ENCODE measurements around the gene CDK14. TPM values are rescaled to one million over a fixed set of nuclear protein-coding genes. Genes with fewer than 3 reads are reported as not detected.

CDK14 gene
- total and polyA plus RNA-seq, 10 of the 15 experiments (the other 5 are each of a cell fraction or from before 2014, with no cell fraction given): 6.5 to 61.3 (median 24.2) TPM

- intact Hi-C loops (cut with micrococcal nuclease; ENCODE audit: unreplicated experiment): no loop called here
- POLR2A ChIA-PET: no interaction called here
- TF ChIP-seq SP1 (IDR thresholded peaks at IDR 0.05; ENCODE audit: low read depth, low read length) (no peak), TARDBP (IDR thresholded peaks at IDR 0.05; ENCODE audit: borderline replicate concordance) (no peak), DPF2 (IDR thresholded peaks at IDR 0.05) (no peak), IKZF1 (conservative IDR thresholded peaks at IDR 0.05) (no peak), CREB1 (IDR thresholded peaks at IDR 0.05; ENCODE audit: low read depth) (no peak), E4F1 (IDR thresholded peaks at IDR 0.05; ENCODE audit: borderline replicate concordance, partially characterized antibody) (no peak), LARP7 (IDR thresholded peaks at IDR 0.05) (no peak), FOS (IDR thresholded peaks at IDR 0.05; ENCODE audit: borderline replicate concordance, extremely low read depth, insufficient read length) (no peak), STAT1 (conservative IDR thresholded peaks at IDR 0.05) (no peak), NBN (IDR thresholded peaks at IDR 0.05) (no peak), TAF1 (IDR thresholded peaks at IDR 0.05; ENCODE audit: borderline replicate concordance, low read depth, low read length) (no peak), ZNF592 (IDR thresholded peaks at IDR 0.05) (no peak), STAT3 (IDR thresholded peaks at IDR 0.05; ENCODE audit: low read depth, low read length) (no peak), SUZ12 (IDR thresholded peaks at IDR 0.05; ENCODE audit: unreplicated experiment) (no peak), ATF7 (IDR thresholded peaks at IDR 0.05; ENCODE audit: low read depth) (no peak), PRDM15 (CRISPR knock-in tag; IDR thresholded peaks at IDR 0.05) (no peak), HDGF (IDR thresholded peaks at IDR 0.05) (no peak)
These were observed 82.9 kb downstream of the CDK14 start for GRCh38 chr7:90678986-90679385.

More at GRCh38 chr7:90678986-90679385, 82.9 kb downstream of the CDK14 start:
- CTCF ChIA-PET: interaction anchor here (2.5 kb wide), 1 partner anchor 30 kb away, joined by 6 read pairs; no protein-coding TSS in a partner anchor
- Histone ChIP-seq H2AFZ (ENCODE audit: control insufficient read depth, low read depth, low read length) (no peak overlapping the region), H3K9ac (ENCODE audit: control insufficient read depth, insufficient read depth, low read length) (no peak overlapping the region), H3K36me3 (ENCODE audit: control insufficient read depth in 2 of 2, insufficient read depth in 2 of 2, low read length in 1 of 2) (no peaks in the 10 kb centered on the region), H3K27ac (ENCODE audit: control insufficient read depth, insufficient read depth) (no peak overlapping the region), H3K9me3 (replicated peaks; ENCODE audit: control insufficient read depth, insufficient read depth, low read length) (no peaks in the 10 kb centered on the region), H4K20me1 (ENCODE audit: control insufficient read depth, insufficient read depth) (no peaks in the 10 kb centered on the region), H3K79me2 (ENCODE audit: control insufficient read depth, insufficient read depth, low read length) (no peaks in the 10 kb centered on the region), H3K4me1 (ENCODE audit: control insufficient read depth, insufficient read depth, low read length) (no peaks in the 10 kb centered on the region), H3K4me2 (ENCODE audit: control insufficient read depth, insufficient read depth) (no peak overlapping the region), H3K27me3 (replicated peaks in 1 of 2; ENCODE audit: control insufficient read depth in 2 of 2, insufficient read depth in 2 of 2, low read length in 1 of 2) (no peaks in the 10 kb centered on the region), H3K4me3 (no peak overlapping the region)
- SMC1A ChIA-PET (ENCODE audit: uncharacterized antibody, unreplicated experiment): interaction anchor here (0.5 to 1.6 kb wide), 8 partner anchors 8 to 82 kb away, joined by 3 to 10 read pairs (median 4); no protein-coding TSS in a partner anchor
- no peak for ATAC-seq
- no peak for FAIRE-seq
- DNase-seq (ENCODE audit: low read depth, low spot score): no peak
- in situ Hi-C loops (cut with MboI): loop anchor here (25.0 kb wide), 1 partner anchor 583 kb away; the partner anchor contains the start of gene FZD1
- RAD21 ChIA-PET (ENCODE audit: unreplicated experiment): interaction anchor here (0.7 to 1.1 kb wide), 2 partner anchors 12 to 15 kb away, joined by 3 read pairs; no protein-coding TSS in a partner anchor
- WGBS (ENCODE audit: insufficient coverage, insufficient replicate concordance, low lambda C conversion rate, missing lambda C conversion rate): 62% methylated on average over 3 of the region's 3 CpGs
- BruUV-seq (replicated peaks): no TSS peak

All from GM12878 (cell line).